Measurements from ENCODE around the gene VIPR2. TPM values are rescaled to one million over a fixed set of nuclear protein-coding genes. Genes with fewer than 3 reads are reported as not detected.

Gene VIPR2
- total RNA-seq, 4 donors from 2014 or later: 9.3 to 16.6 (median 12.1) TPM

DNA sequence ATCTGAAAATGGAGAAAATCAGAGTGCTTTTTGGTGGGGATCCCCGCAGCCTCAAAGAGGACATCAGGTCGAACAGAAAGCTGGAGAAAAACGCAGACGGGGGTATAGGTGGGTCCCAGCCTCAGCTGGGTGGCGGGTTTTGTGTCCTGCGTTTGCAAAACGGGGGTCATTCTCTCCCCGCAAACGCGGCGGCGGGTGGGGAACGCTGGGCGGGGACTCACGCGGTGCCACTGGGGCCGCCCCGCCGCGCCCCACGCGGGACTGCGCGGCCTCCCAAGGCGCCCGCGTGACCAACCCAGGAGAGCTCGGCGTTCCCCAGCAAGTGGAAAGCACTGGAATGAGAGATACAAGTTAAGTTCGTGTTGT, 806 bp upstream of the VIPR2 start:
- DNase-seq (ENCODE audit: extremely low spot score): no peak
- Histone ChIP-seq H3K36me3 (no peaks in the 10 kb centered on the region), H3K4me1 (peaks cover 22 to 45% (median 28%) of the 10 kb centered on the region in 4 donors), H3K4me3 (peak overlapping the region; percentile 62 to 87 (median 66)), H3K9me3 (no peaks in the 10 kb centered on the region), H3K27ac (replicated peaks in 1 of 4) (peak overlapping the region; percentile 58 to 79 (median 66)), H3K27me3 (peaks cover 0 to 58% (median 10%) of the 10 kb centered on the region in 4 donors)
- WGBS: 6% methylated on average over 15 of the region's 30 CpGs
- no peak for TF ChIP-seq EP300 (IDR thresholded peaks at IDR 0.05)
- no peak for TF ChIP-seq POLR2A (IDR thresholded peaks at IDR 0.05; ENCODE audit: low read depth)
- no peak for TF ChIP-seq POLR2AphosphoS5 (IDR thresholded peaks at IDR 0.05)
- TF ChIP-seq, protein P1, sequence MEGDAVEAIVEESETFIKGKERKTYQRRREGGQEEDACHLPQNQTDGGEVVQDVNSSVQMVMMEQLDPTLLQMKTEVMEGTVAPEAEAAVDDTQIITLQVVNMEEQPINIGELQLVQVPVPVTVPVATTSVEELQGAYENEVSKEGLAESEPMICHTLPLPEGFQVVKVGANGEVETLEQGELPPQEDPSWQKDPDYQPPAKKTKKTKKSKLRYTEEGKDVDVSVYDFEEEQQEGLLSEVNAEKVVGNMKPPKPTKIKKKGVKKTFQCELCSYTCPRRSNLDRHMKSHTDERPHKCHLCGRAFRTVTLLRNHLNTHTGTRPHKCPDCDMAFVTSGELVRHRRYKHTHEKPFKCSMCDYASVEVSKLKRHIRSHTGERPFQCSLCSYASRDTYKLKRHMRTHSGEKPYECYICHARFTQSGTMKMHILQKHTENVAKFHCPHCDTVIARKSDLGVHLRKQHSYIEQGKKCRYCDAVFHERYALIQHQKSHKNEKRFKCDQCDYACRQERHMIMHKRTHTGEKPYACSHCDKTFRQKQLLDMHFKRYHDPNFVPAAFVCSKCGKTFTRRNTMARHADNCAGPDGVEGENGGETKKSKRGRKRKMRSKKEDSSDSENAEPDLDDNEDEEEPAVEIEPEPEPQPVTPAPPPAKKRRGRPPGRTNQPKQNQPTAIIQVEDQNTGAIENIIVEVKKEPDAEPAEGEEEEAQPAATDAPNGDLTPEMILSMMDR (IDR thresholded peaks at IDR 0.05): no peak
- intact Hi-C loops (cut with DNase I): loop anchor here (10.0 kb wide), 1 partner anchor 111 kb away; no protein-coding TSS in a partner anchor

- intact Hi-C loops (cut with DNase I): loop anchor here (10.0 kb wide), 1 partner anchor 109 kb away; no protein-coding TSS in a partner anchor
- DNase-seq (ENCODE audit: extremely low spot score): peak; percentile 90
- H3K27me3 ChIP-seq: peaks cover 0 to 50% (median 10%) of the 10 kb centered on the region in 4 donors
- peak; percentile 8 to 10 for TF ChIP-seq POLR2AphosphoS5 (IDR thresholded peaks at IDR 0.05)
- TF ChIP-seq, protein P1 (IDR thresholded peaks at IDR 0.05): no peak
- H3K36me3 ChIP-seq: peaks cover 0 to 5% (median 0%) of the 10 kb centered on the region in 4 donors
- peak overlapping the region; percentile 58 to 79 (median 70) for H3K27ac ChIP-seq (replicated peaks in 1 of 4)
- H3K4me1 ChIP-seq: peaks cover 22 to 45% (median 28%) of the 10 kb centered on the region in 4 donors
- peak overlapping the region; percentile 62 to 87 (median 66) for H3K4me3 ChIP-seq
- WGBS: 8% methylated on average over 39 of the region's 97 CpGs
- no peaks in the 10 kb centered on the region for H3K9me3 ChIP-seq
Observed at GRCh38 chr7:159143780-159144757, 598 bp downstream of the VIPR2 start.

DNA sequence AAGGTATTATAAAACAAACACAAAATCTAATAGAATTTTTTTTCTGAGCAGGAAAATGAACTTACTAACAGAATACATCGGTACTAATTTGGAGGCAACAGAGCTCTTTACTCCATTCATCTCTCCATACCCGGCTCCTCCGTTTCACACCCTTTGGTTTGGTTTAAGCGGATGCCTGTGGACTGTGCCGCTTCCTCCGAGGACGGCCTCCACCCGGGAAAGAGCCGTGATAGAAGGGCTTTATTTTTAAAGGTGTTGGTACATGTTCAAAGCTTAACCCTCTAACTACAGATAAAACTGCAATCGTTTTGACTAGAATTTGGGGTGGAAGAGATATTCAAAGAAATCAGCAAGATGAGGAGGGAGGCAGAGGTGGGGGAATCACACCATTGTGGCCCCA, 1.9 kb downstream of the VIPR2 start:
- Histone ChIP-seq H3K4me1 (peaks cover 22 to 45% (median 28%) of the 10 kb centered on the region in 4 donors), H3K36me3 (peaks cover 0 to 11% (median 2%) of the 10 kb centered on the region in 4 donors), H3K27me3 (peaks cover 0 to 41% (median 10%) of the 10 kb centered on the region in 4 donors), H3K27ac (replicated peaks in 1 of 4) (peak overlapping the region in 1 of 4 donors; percentile 31), H3K9me3 (no peaks in the 10 kb centered on the region), H3K4me3 (peak overlapping the region in 3 of 4 donors; percentile 62 to 87 (median 64))
- no peak for DNase-seq (ENCODE audit: extremely low spot score)
- 70% methylated on average over 10 of the region's 10 CpGs for WGBS
- TF ChIP-seq POLR2AphosphoS5 (IDR thresholded peaks at IDR 0.05): no peak
- no peak for TF ChIP-seq POLR2A (IDR thresholded peaks at IDR 0.05; ENCODE audit: low read depth)
- no peak for TF ChIP-seq EP300 (IDR thresholded peaks at IDR 0.05)
- TF ChIP-seq, protein P1 (IDR thresholded peaks at IDR 0.05): no peak
- intact Hi-C loops (cut with DNase I): loop anchor here (10.0 kb wide), 1 partner anchor 108 kb away; no protein-coding TSS in a partner anchor

DNA sequence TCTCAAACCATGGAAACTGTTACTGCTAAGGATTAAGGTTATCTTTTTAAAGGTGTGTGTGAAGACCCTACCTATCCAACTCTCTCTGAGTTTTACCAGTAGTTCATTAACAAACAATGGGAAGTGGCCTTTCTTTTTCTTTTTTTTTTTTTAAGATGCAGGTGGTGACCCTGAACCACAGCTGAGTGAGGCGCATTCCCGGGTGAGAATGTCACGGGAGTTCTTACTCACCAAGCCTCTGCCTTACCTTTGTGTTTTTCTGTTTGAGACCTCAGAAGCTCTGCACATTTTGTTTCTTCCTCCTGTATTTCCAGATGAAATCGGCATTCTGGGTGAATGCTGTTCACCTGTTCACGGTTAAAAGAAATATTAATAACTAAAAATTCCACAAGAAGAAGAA, 2.5 kb downstream of the VIPR2 start:
- DNase-seq (ENCODE audit: extremely low spot score): no peak
- Histone ChIP-seq H3K27me3 (peaks cover 0 to 36% (median 10%) of the 10 kb centered on the region in 4 donors), H3K27ac (replicated peaks in 1 of 4) (peak overlapping the region in 2 of 4 donors; percentile 7 to 30), H3K4me3 (no peak overlapping the region), H3K36me3 (peaks cover 0 to 11% (median 2%) of the 10 kb centered on the region in 4 donors), H3K9me3 (no peaks in the 10 kb centered on the region), H3K4me1 (peaks cover 22 to 45% (median 28%) of the 10 kb centered on the region in 4 donors)
- intact Hi-C loops (cut with DNase I): loop anchor here (10.0 kb wide), 1 partner anchor 107 kb away; no protein-coding TSS in a partner anchor
- 82% methylated on average over 5 of the region's 5 CpGs for WGBS
- TF ChIP-seq, protein P1 (IDR thresholded peaks at IDR 0.05): no peak
- TF ChIP-seq POLR2AphosphoS5 (IDR thresholded peaks at IDR 0.05): no peak
- no peak for TF ChIP-seq EP300 (IDR thresholded peaks at IDR 0.05)
- no peak for TF ChIP-seq POLR2A (IDR thresholded peaks at IDR 0.05; ENCODE audit: low read depth)
